Neuronal stem cell (in vitro differentiated cells): Measurements from ENCODE around the gene LRIT2.

Experiments
- DNase-seq: peaks from one replicate; pipeline ENCODE4 v3.0.0-alpha.2; 2013; ENCODE audit warnings: low spot score
- H2AFZ ChIP-seq: one replicate; pipeline ENCODE4 v1.6.1; 2013; ENCODE audit warnings: mild to moderate bottlenecking, low read length, inconsistent platforms
- H2AK5ac ChIP-seq: 2 replicates; pipeline ENCODE4 v1.6.1; 2013; ENCODE audit warnings: low read depth, mild to moderate bottlenecking, inconsistent platforms, low read length, moderate library complexity, mixed read lengths
- H2BK120ac ChIP-seq: 2 replicates; pipeline ENCODE4 v1.6.1; 2013; ENCODE audit warnings: low read depth, mild to moderate bottlenecking, inconsistent platforms, low read length, moderate library complexity, mixed read lengths
- H2BK12ac ChIP-seq: one replicate; pipeline ENCODE4 v1.6.1; 2013; ENCODE audit warnings: low read length, inconsistent platforms
- H2BK15ac ChIP-seq: 2 replicates; pipeline ENCODE4 v1.6.1; 2013; ENCODE audit warnings: mild to moderate bottlenecking, low read length, inconsistent platforms, mixed read lengths
- H2BK5ac ChIP-seq: one replicate; pipeline ENCODE4 v1.6.1; 2013; ENCODE audit warnings: inconsistent platforms, mild to moderate bottlenecking, low read length, moderate library complexity
- H3K14ac ChIP-seq: one replicate; pipeline ENCODE4 v1.6.1; 2013; ENCODE audit warnings: low read length, inconsistent platforms
- H3K18ac ChIP-seq: 2 replicates; pipeline ENCODE4 v1.6.1; 2013; ENCODE audit warnings: low read length, inconsistent platforms
- H3K23ac ChIP-seq: 2 replicates; pipeline ENCODE4 v1.6.1; 2013; ENCODE audit warnings: low read depth, mild to moderate bottlenecking, mixed read lengths, low read length, inconsistent platforms; ENCODE audit not compliant: poor library complexity
- H3K27ac ChIP-seq: replicated peaks from 3 replicates; pipeline ENCODE4 v1.5.1; 2013; ENCODE audit warnings: low read length, inconsistent platforms
- H3K27me3 ChIP-seq, 3 experiments: 2 replicates each; pipeline ENCODE4 v1.6.1; 2013; ENCODE audit warnings: low read length in 3 of 3, mild to moderate bottlenecking in 2 of 3, inconsistent platforms in 1 of 3, low read depth in 1 of 3, mixed read lengths in 1 of 3, moderate library complexity in 1 of 3; ENCODE audit not compliant: control insufficient read depth in 3 of 3, insufficient read depth in 3 of 3
- H3K36me3 ChIP-seq, 2 donors: replicated peaks in 1 of 2; 2 replicates each; pipeline ENCODE4 v1.6.1; 2013; ENCODE audit warnings: low read length in 2 of 2; ENCODE audit not compliant: control insufficient read depth in 2 of 2, insufficient read depth in 2 of 2
- H3K4ac ChIP-seq: 2 replicates; pipeline ENCODE4 v1.6.1; 2013; ENCODE audit warnings: inconsistent platforms, mild to moderate bottlenecking, low read length, moderate library complexity
- H3K4me1 ChIP-seq, 2 donors: 1 replicate in 1 of 2; 2 replicates in 1 of 2; pipeline ENCODE4 v1.6.1; 2013; ENCODE audit warnings: low read length in 2 of 2, low read depth in 1 of 2; ENCODE audit not compliant: control insufficient read depth in 2 of 2, insufficient read depth in 1 of 2
- H3K4me2 ChIP-seq: one replicate; pipeline ENCODE4 v1.6.1; 2013; ENCODE audit warnings: mild to moderate bottlenecking, low read length, inconsistent platforms; ENCODE audit not compliant: insufficient read depth, poor library complexity, severe bottlenecking
- H3K4me3 ChIP-seq, 2 donors: 2 replicates each; pipeline ENCODE4 v1.5.1; 2013; ENCODE audit warnings: low read length in 2 of 2, mild to moderate bottlenecking in 2 of 2, inconsistent platforms in 1 of 2, moderate library complexity in 1 of 2
- H3K79me1 ChIP-seq: one replicate; pipeline ENCODE4 v1.6.1; 2013; ENCODE audit warnings: low read depth, mild to moderate bottlenecking, inconsistent platforms, low read length, moderate library complexity
- H3K9ac ChIP-seq: one replicate; pipeline ENCODE4 v1.6.1; 2013; ENCODE audit warnings: mild to moderate bottlenecking, low read depth, low read length, inconsistent platforms; ENCODE audit not compliant: poor library complexity
- H3K9me3 ChIP-seq, 2 donors: replicated peaks in 1 of 2; 2 replicates each; pipeline versions ENCODE3 to v1.6.1; 2013; ENCODE audit warnings: low read length in 2 of 2, mild to moderate bottlenecking in 2 of 2, inconsistent platforms in 1 of 2, low read depth in 1 of 2, mixed read lengths in 1 of 2, moderate library complexity in 1 of 2; ENCODE audit not compliant: control insufficient read depth in 2 of 2, insufficient read depth in 1 of 2
- H4K8ac ChIP-seq: one replicate; pipeline ENCODE4 v1.6.1; 2013; ENCODE audit warnings: low read depth, mild to moderate bottlenecking, inconsistent platforms, low read length, moderate library complexity
- H4K91ac ChIP-seq: one replicate; pipeline ENCODE4 v1.6.1; 2013; ENCODE audit warnings: low read length, low read depth, mild to moderate bottlenecking, inconsistent platforms; ENCODE audit not compliant: poor library complexity
- WGBS, 2 donors: extraction: QIAGEN DNeasy Blood & Tissue Kit; methylation state at CpG; one replicate each; pipeline ENCODE4 v1.1.7; 2013; ENCODE audit warnings: missing lambda C conversion rate in 2 of 2, mixed read lengths in 1 of 2; ENCODE audit not compliant: insufficient read length in 2 of 2, insufficient replicate concordance in 1 of 2; ENCODE audit errors: extremely low coverage in 2 of 2; 5-methylcytosine and 5-hydroxymethylcytosine counted together

LRIT2 gene

GRCh38 chr10:84214046-84214572, 11.2 kb downstream of the LRIT2 start:
- Histone ChIP-seq H2BK12ac (no peak overlapping the region), H2BK5ac (no peak overlapping the region), H2AFZ (no peak overlapping the region), H3K14ac (no peak overlapping the region), H3K36me3 (peaks cover 0 to 2% of the 10 kb centered on the region in 2 donors), H2AK5ac (peak overlapping the region; percentile 82), H3K27ac (no peak overlapping the region), H4K8ac (no peak overlapping the region), H3K18ac (peak overlapping the region; percentile 58), H3K79me1 (peaks cover 2% of the 10 kb centered on the region), H3K4ac (no peak overlapping the region), H3K9ac (no peak overlapping the region), H4K91ac (no peak overlapping the region), H3K9me3 (no peaks in the 10 kb centered on the region), H2BK120ac (no peak overlapping the region), H3K4me1 (no peaks in the 10 kb centered on the region), H3K4me2 (no peak overlapping the region), H3K4me3 (no peak overlapping the region), H3K27me3 (peaks cover 0 to 6% (median 0%) of the 10 kb centered on the region in 3 experiments), H3K23ac (peak overlapping the region; percentile 43), H2BK15ac (no peak overlapping the region)
- DNase-seq, result no peak
- no CpG with 5 or more reads among the region's 25 CpGs for WGBS, 2 donors

GRCh38 chr10:84213076-84213475, 12.3 kb downstream of the LRIT2 start:
- H2BK12ac ChIP-seq, result no peak overlapping the region
- H3K18ac ChIP-seq, result no peak overlapping the region
- WGBS, 2 donors, result no CpG with 5 or more reads among the region's 11 CpGs
- no peaks in the 10 kb centered on the region for H3K9me3 ChIP-seq
- no peak overlapping the region for H3K4me2 ChIP-seq
- peaks cover 2% of the 10 kb centered on the region for H3K79me1 ChIP-seq
- no peak overlapping the region for H2AFZ ChIP-seq
- H3K14ac ChIP-seq, result no peak overlapping the region
- no peak overlapping the region for H4K91ac ChIP-seq
- no peak overlapping the region for H3K9ac ChIP-seq
- H3K27ac ChIP-seq, result no peak overlapping the region
- H3K4ac ChIP-seq, result no peak overlapping the region
- H4K8ac ChIP-seq, result no peak overlapping the region
- H2BK15ac ChIP-seq, result no peak overlapping the region
- no peak overlapping the region for H2AK5ac ChIP-seq
- H2BK120ac ChIP-seq, result no peak overlapping the region
- H3K4me1 ChIP-seq, result no peaks in the 10 kb centered on the region
- H3K23ac ChIP-seq, result peak overlapping the region; percentile 10
- H3K27me3 ChIP-seq, result peaks cover 0 to 6% (median 0%) of the 10 kb centered on the region in 3 experiments
- no peak overlapping the region for H3K4me3 ChIP-seq
- no peak overlapping the region for H2BK5ac ChIP-seq
- H3K36me3 ChIP-seq, result peaks cover 0 to 2% of the 10 kb centered on the region in 2 donors
- DNase-seq, result no peak

DNA sequence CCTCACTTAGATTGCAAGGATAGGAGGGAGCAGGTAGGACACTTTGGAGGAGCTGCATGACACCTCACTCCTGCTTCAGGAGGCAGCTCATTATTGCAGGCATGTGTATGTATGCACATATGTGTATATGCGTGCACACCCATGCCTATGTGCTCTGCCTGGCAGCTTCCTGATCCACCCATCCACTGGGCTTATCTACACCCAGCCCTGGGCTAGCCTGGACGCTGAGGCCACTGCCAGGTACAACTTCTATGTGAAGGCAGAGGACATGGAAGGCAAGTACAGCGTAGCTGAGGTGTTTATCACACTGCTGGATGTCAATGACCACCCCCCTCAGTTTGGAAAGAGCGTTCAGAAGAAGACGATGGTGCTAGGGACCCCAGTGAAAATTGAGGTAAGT, 13.3 kb downstream of the LRIT2 start:
- no peak overlapping the region for H3K4me3 ChIP-seq
- H3K27me3 ChIP-seq, result peaks cover 0 to 6% (median 0%) of the 10 kb centered on the region in 3 experiments
- H3K9me3 ChIP-seq, result no peaks in the 10 kb centered on the region
- H3K9ac ChIP-seq, result no peak overlapping the region
- H2AFZ ChIP-seq, result no peak overlapping the region
- no peak overlapping the region for H2BK12ac ChIP-seq
- no peak for DNase-seq
- H2BK120ac ChIP-seq, result no peak overlapping the region
- no peak overlapping the region for H3K4me2 ChIP-seq
- no peak overlapping the region for H3K4ac ChIP-seq
- no peak overlapping the region for H4K8ac ChIP-seq
- no peak overlapping the region for H2BK5ac ChIP-seq
- H4K91ac ChIP-seq, result no peak overlapping the region
- H3K4me1 ChIP-seq, result no peaks in the 10 kb centered on the region
- H3K14ac ChIP-seq, result no peak overlapping the region
- no peak overlapping the region for H2AK5ac ChIP-seq
- H3K36me3 ChIP-seq, result peaks cover 0 to 2% of the 10 kb centered on the region in 2 donors
- H3K79me1 ChIP-seq, result peaks cover 1% of the 10 kb centered on the region
- no peak overlapping the region for H3K23ac ChIP-seq
- H3K27ac ChIP-seq, result no peak overlapping the region
- no peak overlapping the region for H3K18ac ChIP-seq
- no CpG with 5 or more reads among the region's 5 CpGs for WGBS, 2 donors
- no peak overlapping the region for H2BK15ac ChIP-seq

DNA sequence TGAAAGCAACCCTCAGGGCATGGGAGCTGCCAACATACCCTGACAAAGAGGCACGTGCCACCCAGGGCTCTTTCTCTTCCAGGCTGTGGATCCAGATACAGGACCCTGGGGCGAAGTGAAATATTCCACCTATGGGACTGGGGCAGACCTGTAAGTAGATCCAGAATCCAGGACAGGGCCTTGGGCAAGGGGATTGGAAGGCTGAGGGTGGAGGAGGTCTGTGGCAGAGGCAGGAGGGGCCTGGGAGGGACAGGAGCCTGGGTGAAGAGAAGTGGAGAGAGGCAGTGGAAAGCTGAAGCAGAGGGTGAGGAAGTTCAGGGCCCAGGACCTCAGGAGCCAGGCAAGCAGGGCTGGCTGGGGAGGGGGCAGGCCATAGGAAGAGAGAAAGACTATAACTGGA, 13.8 kb downstream of the LRIT2 start:
- no peak for DNase-seq
- Histone ChIP-seq H2BK120ac (no peak overlapping the region), H3K79me1 (no peaks in the 10 kb centered on the region), H3K18ac (no peak overlapping the region), H3K9ac (no peak overlapping the region), H2BK15ac (no peak overlapping the region), H3K4me1 (no peaks in the 10 kb centered on the region), H3K36me3 (peaks cover 0 to 2% of the 10 kb centered on the region in 2 donors), H2AK5ac (no peak overlapping the region), H2BK5ac (no peak overlapping the region), H3K23ac (no peak overlapping the region), H3K4me2 (no peak overlapping the region), H4K91ac (no peak overlapping the region), H2BK12ac (no peak overlapping the region), H3K27ac (no peak overlapping the region), H3K14ac (no peak overlapping the region), H3K4ac (no peak overlapping the region), H4K8ac (no peak overlapping the region), H3K27me3 (peaks cover 0 to 6% (median 0%) of the 10 kb centered on the region in 3 experiments), H3K9me3 (no peaks in the 10 kb centered on the region), H3K4me3 (no peak overlapping the region), H2AFZ (no peak overlapping the region)
- no CpG with 5 or more reads among the region's 2 CpGs for WGBS, 2 donors
